IPS-18c (cell line): Measurements from ENCODE around the gene EPHB1.

ENCODE experiments used
- H3K4me3 ChIP-seq: 2 replicates; pipeline ENCODE4 v1.7.0; 2013; ENCODE audit warnings: low read depth, mild to moderate bottlenecking, low read length, moderate library complexity; ENCODE audit not compliant: insufficient read depth
- H3K9me3 ChIP-seq: one replicate; pipeline ENCODE4 v1.6.1; 2013; ENCODE audit warnings: mild to moderate bottlenecking, low read length, moderate library complexity; ENCODE audit not compliant: control insufficient read depth, insufficient read depth

Gene EPHB1

DNA sequence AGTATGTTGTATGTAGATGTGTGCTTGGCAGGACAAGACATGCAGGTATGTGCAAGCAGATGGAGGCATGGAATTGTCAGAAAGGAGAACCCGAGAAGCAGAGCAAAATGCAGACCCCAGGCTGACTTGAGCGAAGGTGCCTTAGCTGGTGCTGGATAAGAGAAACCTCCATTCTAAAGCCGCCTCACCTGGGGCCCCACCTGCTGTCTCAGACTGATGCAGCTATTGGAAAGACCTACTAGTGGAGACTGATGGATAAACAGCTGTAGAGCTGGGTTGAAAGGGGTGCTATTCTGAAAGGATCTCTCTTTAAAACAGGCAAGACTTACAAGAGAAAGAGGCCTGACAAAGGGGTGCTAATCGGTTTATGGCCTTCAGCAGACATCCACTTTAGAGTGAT is 86.2 kb downstream of the EPHB1 start:
- no peak overlapping the region for H3K4me3 ChIP-seq
- no peaks in the 10 kb centered on the region for H3K9me3 ChIP-seq

DNA sequence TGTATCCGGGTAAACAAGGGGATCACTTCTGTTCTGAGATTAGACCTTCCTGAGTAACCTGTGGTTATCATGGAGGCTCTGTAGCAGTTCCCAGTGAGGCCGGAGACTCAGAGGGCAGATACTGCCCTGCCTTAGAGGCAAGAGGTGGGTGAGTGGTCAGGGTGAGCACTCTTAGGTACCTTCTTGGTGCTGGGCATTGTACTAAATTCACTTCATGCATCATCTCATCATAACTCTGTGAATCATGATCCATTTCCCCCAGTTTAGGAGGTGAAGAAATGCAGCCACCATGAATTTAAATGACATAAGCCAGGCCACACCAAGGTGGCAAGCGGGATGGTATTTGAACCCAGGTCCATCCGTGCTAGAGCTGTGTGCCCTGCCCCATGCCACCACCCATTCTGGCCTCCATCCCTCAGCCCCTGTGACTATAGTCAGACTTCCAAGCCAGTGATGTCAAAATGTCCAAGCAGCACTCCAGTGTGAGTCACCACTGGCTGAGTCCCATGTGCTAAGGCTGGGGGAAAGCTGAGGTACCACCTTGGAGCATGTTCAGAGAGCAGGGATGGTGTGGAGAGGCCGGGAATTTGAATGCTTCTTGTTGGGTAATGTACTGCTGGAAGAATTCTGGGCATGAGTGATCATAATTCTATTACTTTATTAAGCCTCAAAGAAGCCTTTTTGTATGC is 88.8 kb downstream of the EPHB1 start:
- Histone ChIP-seq H3K4me3 (no peak overlapping the region), H3K9me3 (no peaks in the 10 kb centered on the region)

DNA sequence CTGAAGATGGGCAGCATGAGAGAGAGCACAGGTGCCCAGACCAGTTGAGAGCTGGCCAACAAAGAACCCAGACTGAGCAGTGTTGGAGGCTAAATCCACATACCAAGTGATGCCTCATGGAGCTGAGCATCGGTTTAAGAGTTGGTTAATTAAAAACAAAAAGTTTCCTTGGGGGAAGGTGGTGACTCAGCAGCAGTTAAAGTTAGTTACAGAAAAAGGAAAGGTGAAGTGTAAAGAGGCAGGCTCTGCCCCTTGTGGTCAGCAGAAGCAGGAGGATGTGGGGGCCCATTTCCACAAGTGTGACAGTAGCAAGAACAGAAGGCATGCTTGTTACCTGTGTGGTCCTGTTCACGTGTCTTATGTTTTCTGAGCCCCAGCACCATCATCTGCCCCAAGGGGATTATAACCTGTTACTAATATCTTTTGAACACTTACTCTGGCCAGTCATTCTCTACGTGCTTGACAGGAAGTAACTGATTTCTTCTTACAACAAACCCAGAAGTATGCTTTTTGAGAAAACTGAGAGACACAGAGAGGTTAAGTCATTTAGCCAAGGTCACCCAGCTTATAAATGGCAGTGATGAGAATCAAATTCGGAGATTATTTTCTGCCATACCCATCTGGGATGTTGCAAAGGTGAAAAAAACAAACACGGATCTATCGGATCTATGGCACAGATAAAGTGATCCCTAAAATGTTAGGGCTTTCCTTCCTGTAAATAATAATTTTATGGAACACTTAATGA is 91.0 kb downstream of the EPHB1 start:
- H3K4me3 ChIP-seq, result no peak overlapping the region
- H3K9me3 ChIP-seq, result no peaks in the 10 kb centered on the region

DNA sequence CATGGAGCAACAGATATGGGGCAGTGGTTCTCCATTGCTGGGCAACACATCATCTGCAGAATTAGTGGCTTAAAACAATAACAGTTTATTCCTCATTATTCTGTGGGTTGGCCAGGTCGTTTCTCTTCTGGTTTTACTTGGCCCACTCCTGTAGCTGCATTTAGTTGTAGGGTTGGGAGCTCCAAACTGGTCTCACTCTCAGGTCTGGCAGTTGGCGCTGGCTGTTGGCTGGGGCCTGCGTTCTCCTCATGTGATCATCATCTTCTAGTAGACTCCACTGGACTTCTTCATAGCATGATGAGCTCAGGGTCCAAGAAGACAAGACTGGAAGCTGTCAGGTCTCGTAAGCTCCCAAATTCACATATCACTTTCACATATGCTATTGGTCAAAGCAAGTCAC is 91.9 kb downstream of the EPHB1 start:
- no peaks in the 10 kb centered on the region for H3K9me3 ChIP-seq
- H3K4me3 ChIP-seq, result no peak overlapping the region

DNA sequence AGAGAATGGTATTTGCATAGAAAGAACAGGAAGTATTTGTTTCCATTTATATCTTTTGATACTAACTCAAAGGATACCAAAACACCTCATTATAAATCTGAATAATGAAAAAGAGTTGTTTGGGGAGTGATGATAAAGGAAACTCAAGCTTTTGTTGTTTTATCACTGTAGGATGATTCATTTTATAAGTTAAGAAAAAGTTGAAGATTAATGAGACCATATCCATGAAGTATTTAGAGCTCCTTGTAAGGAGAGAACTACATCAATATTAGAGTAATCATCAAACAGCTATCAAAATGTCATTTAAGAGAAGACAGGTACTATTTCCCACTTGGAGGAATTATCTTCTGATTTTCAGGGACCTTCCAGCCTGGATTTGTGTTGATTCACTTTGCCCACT is 92.5 kb downstream of the EPHB1 start:
- no peaks in the 10 kb centered on the region for H3K9me3 ChIP-seq
- no peak overlapping the region for H3K4me3 ChIP-seq

DNA sequence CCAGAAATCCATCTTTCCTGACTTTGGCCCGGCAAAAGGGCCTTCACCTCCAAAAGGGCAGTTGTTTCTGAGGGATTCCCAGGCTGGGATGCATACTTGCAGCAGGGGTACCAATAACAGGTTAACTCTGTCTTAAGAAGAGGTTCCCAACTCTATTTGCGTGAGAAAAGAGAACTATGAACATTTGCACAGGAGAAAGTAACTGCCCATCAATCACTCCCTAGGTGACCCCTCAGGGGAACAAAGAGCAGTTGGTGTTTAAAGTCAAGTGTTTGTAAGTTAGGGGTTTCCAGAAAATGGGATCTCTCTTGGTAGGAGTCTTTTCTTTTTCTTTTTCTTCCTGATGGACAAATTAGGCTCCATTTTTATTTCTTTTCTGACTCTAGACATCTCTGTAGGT is 97.3 kb downstream of the EPHB1 start:
- no peaks in the 10 kb centered on the region for H3K9me3 ChIP-seq
- no peak overlapping the region for H3K4me3 ChIP-seq

DNA sequence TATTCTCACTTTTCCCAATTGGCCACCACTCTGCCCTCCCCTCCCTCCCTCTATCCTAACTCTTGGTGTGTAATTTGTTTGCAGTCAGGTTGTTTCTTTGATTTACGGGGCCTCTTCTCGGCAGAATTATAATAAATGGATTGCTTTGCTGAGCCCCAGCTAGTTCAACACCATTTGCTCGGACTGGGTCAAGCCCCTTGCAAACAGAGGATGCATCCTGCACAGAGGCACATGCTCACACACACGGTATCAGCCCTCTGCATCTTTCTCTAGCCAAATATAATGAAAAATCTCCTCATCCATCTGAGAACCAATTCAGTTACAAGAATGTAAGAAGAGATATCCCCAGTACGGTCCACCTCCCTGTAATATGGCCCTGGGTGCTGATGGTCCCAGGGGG is 97.7 kb downstream of the EPHB1 start:
- H3K9me3 ChIP-seq, result no peaks in the 10 kb centered on the region
- no peak overlapping the region for H3K4me3 ChIP-seq

DNA sequence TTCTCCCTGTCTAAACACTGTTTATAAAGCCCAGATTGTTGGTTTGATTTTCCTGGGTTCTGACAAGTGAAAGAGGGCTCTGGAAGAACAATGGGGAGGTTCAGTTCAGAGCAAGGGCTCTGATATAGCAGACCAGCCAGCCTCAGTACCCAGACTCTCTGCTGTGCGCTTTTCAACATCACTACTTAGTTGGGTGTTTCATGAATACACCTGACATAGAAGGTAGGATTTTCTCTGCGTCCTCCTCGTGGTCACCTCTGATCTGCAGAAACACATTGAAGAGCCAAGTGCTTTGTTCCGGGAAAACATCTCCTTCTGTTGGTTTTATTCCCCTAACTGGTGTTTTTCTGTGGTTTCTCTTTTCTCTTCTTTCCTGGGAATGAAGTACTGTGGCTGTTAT is 99.5 kb downstream of the EPHB1 start:
- no peaks in the 10 kb centered on the region for H3K9me3 ChIP-seq
- no peak overlapping the region for H3K4me3 ChIP-seq

DNA sequence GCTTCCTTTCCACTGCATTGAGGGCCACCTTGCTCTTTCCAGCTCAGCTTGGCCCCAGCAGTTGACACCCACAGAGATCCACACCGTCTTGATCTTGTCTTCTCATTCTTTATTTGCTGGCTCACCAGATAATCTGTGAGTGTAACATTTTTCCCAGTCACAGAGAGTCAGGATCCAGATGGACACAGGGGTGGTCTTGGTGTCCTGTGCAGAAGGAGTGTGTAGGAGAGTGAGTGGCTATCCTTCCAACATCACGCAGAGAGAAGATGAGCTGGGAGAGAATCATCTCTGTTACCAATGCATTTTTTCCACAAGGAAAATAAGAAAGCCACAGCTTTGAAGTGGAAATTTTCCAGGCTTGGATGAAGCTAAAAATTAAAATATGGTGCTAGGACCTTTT is 100.1 kb downstream of the EPHB1 start:
- no peak overlapping the region for H3K4me3 ChIP-seq
- no peaks in the 10 kb centered on the region for H3K9me3 ChIP-seq

DNA sequence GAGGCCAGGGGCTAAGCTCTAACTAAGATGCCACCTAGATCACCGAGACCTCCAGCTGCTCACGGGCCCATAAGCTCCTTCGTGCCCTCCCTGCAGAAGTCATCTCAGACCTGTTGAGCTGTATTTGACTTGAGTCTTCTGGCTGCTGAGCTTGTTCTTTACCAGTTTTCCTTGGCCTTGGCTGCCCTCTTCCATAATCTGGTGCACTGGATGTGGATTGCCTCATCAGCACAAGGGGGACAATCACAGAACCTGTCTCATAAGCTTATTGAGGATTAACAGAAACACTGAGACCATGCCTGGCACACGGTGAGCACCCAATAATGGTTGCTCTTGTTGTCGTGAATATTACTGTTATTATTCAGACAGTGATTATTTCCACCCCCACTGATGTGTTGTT is 101.1 kb downstream of the EPHB1 start:
- Histone ChIP-seq H3K9me3 (no peaks in the 10 kb centered on the region), H3K4me3 (no peak overlapping the region)

DNA sequence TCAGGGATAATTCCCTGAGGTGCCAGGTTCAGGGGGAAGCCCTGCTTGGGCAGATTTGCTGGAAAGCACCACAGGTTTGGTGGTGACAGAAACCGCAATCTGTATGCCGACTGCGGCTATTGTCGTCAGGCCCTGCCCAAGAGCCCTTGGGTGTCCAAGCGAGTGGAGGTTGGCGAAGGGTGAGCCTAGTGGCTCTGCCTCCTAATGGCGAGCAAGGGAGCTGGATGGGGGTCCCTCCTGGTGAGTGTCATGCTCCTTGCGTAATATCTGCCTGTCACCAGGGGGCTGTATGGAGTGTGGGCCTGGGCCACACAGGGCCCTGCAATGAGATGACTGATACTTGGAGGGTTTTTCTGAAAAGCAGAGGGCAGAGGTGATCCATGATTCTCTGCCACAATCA is 101.6 kb downstream of the EPHB1 start:
- no peak overlapping the region for H3K4me3 ChIP-seq
- no peaks in the 10 kb centered on the region for H3K9me3 ChIP-seq

DNA sequence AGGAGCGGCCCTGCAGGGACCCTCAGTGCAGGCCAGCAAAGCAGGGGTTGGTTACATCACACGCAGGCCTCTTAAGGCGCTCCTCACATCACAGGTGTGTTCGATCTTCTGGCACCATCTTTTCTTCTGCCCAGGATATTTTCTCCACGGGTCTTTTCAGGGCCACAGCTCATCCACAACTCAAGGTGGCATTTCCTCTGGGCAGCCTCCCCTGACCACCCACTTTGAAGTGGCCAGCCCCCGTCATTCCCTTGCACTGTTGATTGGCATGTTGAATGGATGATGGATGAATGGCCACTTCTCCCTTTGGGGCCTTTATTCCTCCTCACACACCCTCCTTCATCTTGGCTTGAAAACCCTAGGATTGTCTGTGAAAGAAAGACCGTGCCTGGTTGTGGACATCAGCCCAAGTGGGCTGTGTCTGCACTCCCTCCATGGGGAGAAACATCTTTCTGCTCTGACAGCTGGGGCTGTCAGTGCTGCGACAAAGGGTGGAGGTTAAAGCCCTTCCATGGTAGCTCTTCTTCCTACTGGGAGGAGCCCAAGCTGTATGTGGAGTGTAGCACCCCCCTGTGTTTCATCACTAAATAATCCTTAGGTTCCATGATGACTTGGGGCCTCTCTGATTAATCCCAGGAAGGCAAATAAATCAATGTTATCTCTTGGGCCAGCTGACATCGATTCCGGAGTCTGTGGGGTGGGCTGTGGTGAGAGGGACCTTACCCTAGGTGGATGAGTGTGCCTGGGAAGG is 102.5 kb downstream of the EPHB1 start:
- Histone ChIP-seq H3K4me3 (no peak overlapping the region), H3K9me3 (no peaks in the 10 kb centered on the region)

DNA sequence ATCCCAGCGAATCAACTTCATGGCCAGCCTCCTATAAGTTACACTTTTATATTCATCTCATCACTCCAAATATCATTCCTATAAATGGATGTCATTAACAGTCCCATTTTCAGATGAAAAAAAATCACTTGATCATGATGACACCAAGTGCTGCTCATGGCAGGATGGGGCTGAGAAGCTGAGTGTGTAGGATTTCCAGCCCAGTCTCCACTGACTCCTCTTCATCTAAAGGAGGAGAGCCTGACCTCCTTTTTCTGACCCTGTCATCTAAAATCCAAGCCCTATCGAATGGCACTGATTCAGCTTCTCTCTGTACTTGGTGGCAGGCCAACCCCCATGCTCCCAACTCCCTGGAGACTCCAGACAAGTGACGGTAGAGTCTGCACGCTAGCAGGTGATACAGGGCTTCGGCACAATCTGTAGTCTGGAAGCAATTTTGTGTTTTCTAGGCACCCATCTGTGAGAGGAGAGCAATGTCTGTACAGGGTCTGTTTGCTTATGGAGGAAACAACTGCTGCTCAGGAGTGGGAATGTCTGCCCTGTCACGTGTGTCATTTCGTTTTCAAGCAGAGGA is 103.2 kb downstream of the EPHB1 start:
- Histone ChIP-seq H3K9me3 (no peaks in the 10 kb centered on the region), H3K4me3 (no peak overlapping the region)

DNA sequence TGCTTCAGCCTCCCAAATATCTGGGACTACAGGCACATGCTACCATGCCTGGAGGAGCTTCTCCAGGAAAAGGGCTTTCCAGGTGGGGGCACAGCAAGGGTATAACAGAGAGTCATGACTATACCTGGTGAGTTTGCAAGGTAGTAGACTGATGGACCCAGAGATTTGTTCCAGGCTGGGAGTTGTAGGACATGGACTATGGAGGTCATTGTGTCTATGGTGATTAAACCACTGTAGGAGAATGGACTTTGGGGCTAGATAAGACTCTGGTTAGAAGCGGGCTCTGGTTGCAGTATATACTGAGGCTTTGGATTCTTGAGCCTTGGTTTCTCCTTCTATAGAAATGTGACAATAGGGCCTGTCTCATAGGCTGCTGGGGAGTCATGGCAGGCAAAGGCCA is 104.7 kb downstream of the EPHB1 start:
- no peaks in the 10 kb centered on the region for H3K9me3 ChIP-seq
- no peak overlapping the region for H3K4me3 ChIP-seq

DNA sequence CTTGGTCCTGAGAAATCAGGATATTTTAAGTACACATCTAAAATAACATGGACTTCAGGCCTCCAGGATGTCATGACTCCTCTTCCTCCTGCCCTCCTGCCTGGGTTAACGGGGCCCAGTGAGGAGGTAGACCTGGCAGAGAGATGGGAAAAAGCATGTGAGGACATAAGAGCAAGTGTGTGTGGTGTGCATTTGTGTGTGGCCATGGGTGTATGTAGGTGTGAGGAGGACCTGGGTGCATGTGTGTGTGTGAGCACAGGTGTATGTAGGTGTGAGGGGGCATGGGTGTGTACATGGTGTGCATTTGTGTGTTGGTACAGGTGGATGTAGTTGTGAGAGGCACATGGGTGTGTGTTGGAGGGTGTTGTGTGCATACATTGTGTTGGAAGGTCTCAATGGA is 105.4 kb downstream of the EPHB1 start:
- H3K4me3 ChIP-seq, result no peak overlapping the region
- H3K9me3 ChIP-seq, result no peaks in the 10 kb centered on the region

DNA sequence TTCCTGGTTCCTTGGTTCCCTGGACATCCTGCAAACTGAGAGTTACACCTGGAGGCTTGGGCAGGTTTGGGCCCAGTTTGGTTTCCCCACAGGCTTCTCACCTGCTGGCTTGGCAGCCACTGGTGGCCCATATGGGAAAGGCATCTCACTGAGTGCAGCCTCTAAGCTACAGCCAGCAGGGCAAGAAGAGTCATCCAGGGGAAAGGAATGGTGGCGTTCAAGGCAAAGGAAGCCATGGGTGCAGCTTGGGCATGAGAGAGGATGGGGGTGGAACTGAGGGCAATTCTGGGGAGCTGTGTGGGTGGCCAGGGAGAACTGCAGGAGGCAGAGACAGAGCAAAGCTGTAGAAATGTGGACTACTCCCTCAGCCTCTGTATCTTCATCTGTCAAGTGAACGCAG is 106.4 kb downstream of the EPHB1 start:
- H3K9me3 ChIP-seq, result no peaks in the 10 kb centered on the region
- no peak overlapping the region for H3K4me3 ChIP-seq

DNA sequence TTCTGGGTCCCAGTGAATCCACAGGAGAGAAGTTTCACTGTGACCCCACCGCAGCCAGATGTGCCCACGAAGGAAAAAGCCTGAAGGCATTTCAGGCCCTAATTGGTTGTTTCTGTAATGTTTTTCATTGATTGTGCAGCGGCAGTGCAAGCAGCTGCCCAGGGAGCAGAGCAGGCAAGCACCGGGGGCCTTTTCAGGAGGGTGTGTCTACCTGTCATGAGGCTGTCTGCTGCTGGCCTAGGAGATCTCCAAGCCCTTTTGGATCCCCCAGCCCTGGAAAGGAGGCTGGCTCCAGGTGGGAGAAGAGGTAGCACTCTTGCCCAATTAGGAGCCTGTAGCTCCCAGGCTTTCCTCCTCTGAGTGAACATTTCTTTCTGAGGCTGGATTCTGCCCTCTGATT is 108.8 kb downstream of the EPHB1 start:
- H3K4me3 ChIP-seq, result no peak overlapping the region

DNA sequence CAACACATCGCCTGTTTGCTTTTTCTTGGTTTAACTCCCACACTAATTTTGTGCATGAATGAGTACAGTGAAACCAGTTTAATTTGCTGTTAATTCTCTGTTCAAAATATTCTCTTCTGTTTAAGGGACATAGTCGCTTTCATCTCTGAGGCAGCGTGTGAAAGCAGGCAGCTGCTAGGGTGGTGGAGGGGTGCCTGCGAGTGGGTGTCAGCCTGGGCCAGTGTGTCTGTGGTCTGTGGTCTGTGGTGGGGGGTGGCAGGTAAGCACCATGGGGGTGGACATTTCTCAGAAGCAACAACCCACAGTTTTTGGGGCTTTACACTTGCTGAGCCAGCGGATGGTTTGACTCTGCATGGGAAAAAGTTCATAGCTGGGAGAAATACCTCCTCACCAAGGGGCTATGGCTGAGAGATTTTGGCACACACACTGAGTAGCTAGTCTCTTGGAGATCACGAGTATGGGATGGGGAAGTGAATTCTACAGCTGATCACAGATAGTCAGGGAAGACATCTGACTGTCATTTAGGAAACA is 109.2 kb downstream of the EPHB1 start:
- no peak overlapping the region for H3K4me3 ChIP-seq
- no peaks in the 10 kb centered on the region for H3K9me3 ChIP-seq

More for the DNA sequence above, 108.8 kb downstream of the EPHB1 start:
- no peaks in the 10 kb centered on the region for H3K9me3 ChIP-seq
